Spleen (tissue), 7 donors: ENCODE measurements around the gene AK9.

Source experiments
- CTCF ChIP-seq, 11 experiments: fragments of 200-600 bp in 7 of 11; fragments of 450-650 bp in 4 of 11; sonication (generic) in 4 of 11; IDR thresholded peaks in 8 of 11; conservative IDR thresholded peaks in 3 of 11; 1 replicate in 7 of 11; 2 replicates in 4 of 11; pipeline versions ENCODE4 v1.4.0 to v1.8.0; 2016 to 2021; ENCODE audit warnings: antibody characterized with exemption in 11 of 11, inconsistent platforms in 4 of 11, mild to moderate bottlenecking in 1 of 11
- POLR2A ChIP-seq, 3 donors: fragments of 450-650 bp; IDR thresholded peaks; one replicate each; pipeline ENCODE4 v1.5.1; 2017; ENCODE audit warnings: antibody characterized with exemption in 3 of 3, mild to moderate bottlenecking in 1 of 3
- POLR2AphosphoS5 ChIP-seq, 3 donors: sonication (generic); formaldehyde crosslinking; IDR thresholded peaks; one replicate each; pipeline ENCODE4 v1.5.1; 2017; ENCODE audit warnings: antibody characterized with exemption in 3 of 3
- donor health status: DM: no; HTN: no; CAD: no; lungs with moderate emphysema.
- donor health status: DM: no; HTN: no; CAD: no.
- donor health status: DM: no; HTN: no; CAD: no.

GRCh38 chr6:109653264-109653663, 37.7 kb downstream of the AK9 start:
- TF ChIP-seq POLR2AphosphoS5 (IDR thresholded peaks at IDR 0.05): no peak
- TF ChIP-seq CTCF (IDR thresholded peaks at IDR 0.05 in 8 of 11, conservative IDR thresholded peaks at IDR 0.05 in 3 of 11): no peak
- TF ChIP-seq POLR2A (IDR thresholded peaks at IDR 0.05): no peak
